CMK (cell line): ENCODE data around the gene RALGAPA2.

Experiments used
- DNase-seq: peaks from one replicate; pipeline ENCODE4 v3.0.0-alpha.2; 2010; ENCODE audit warnings: low read depth

RALGAPA2 gene

GRCh38 chr20:20720158-20720557, 7.7 kb upstream of the RALGAPA2 start:
- no peak for DNase-seq

GRCh38 chr20:20719411-20719810, 7.0 kb upstream of the RALGAPA2 start:
- no peak for DNase-seq

GRCh38 chr20:20713244-20713765, 861 bp upstream of the RALGAPA2 start:
- no peak for DNase-seq

- DNase-seq: no peak
Measured at GRCh38 chr20:20712004-20712473, 405 bp downstream of the RALGAPA2 start.

- DNase-seq: no peak
Measured at GRCh38 chr20:20711413-20711812, 1.0 kb downstream of the RALGAPA2 start.

GRCh38 chr20:20710443-20711315, 1.8 kb downstream of the RALGAPA2 start:
- DNase-seq: no peak

- no peak for DNase-seq
Measured at GRCh38 chr20:20709887-20710286, 2.6 kb downstream of the RALGAPA2 start.

GRCh38 chr20:20706285-20706684, 6.2 kb downstream of the RALGAPA2 start:
- no peak for DNase-seq

- no peak for DNase-seq
Measured at GRCh38 chr20:20702330-20703245, 9.9 kb downstream of the RALGAPA2 start.

- no peak for DNase-seq
Measured at GRCh38 chr20:20699917-20700316, 12.5 kb downstream of the RALGAPA2 start.

GRCh38 chr20:20699144-20699543, 13.3 kb downstream of the RALGAPA2 start:
- no peak for DNase-seq

GRCh38 chr20:20697325-20697845, 15.1 kb downstream of the RALGAPA2 start:
- no peak for DNase-seq

GRCh38 chr20:20695250-20695816, 17.1 kb downstream of the RALGAPA2 start:
- DNase-seq: no peak

GRCh38 chr20:20694591-20694990, 17.9 kb downstream of the RALGAPA2 start:
- no peak for DNase-seq

GRCh38 chr20:20692587-20692986, 19.9 kb downstream of the RALGAPA2 start:
- DNase-seq: no peak

- DNase-seq: no peak
Measured at GRCh38 chr20:20691477-20692235, 20.8 kb downstream of the RALGAPA2 start.

- DNase-seq: no peak
Measured at GRCh38 chr20:20690676-20691476, 21.6 kb downstream of the RALGAPA2 start.

- no peak for DNase-seq
Measured at GRCh38 chr20:20687319-20687718, 25.1 kb downstream of the RALGAPA2 start.

GRCh38 chr20:20685635-20686034, 26.8 kb downstream of the RALGAPA2 start:
- no peak for DNase-seq
